RWPE2 (cell line): ENCODE data around the gene USH2A.

Experiments used
- ATAC-seq: fragments of 200-7000 bp; cut with Tn5 transposase; 3 replicates; pipeline ENCODE4 v1.9.1; 2021; ENCODE audit warnings: low read depth
- DNase-seq: peaks from one replicate; pipeline ENCODE4 v3.0.0-alpha.2; 2020; ENCODE audit warnings: low spot score
- H3K27ac ChIP-seq: fragments of 450-650 bp; 2 replicates; pipeline ENCODE4 v1.5.1; 2017; ENCODE audit warnings: mild to moderate bottlenecking; ENCODE audit not compliant: poor library complexity, severe bottlenecking
- H3K27me3 ChIP-seq: fragments of 250-450 bp; sonication (Bioruptor Pico); 2 replicates; pipeline ENCODE4 v1.5.1; 2021; ENCODE audit warnings: mild to moderate bottlenecking, moderate library complexity; ENCODE audit not compliant: insufficient read depth, poor library complexity, severe bottlenecking
- H3K36me3 ChIP-seq: fragments of 250-450 bp; sonication (Bioruptor Pico); 2 replicates; pipeline ENCODE4 v1.5.1; 2020; ENCODE audit warnings: low read depth, mild to moderate bottlenecking, moderate library complexity
- H3K4me1 ChIP-seq: fragments of 250-450 bp; sonication (Bioruptor Pico); 2 replicates; pipeline ENCODE4 v1.5.1; 2021; ENCODE audit warnings: mild to moderate bottlenecking, moderate library complexity; ENCODE audit not compliant: insufficient read depth, poor library complexity, severe bottlenecking
- H3K4me3 ChIP-seq: fragments of 250-450 bp; sonication (Bioruptor Pico); 2 replicates; pipeline ENCODE4 v1.5.1; 2021; ENCODE audit warnings: mild to moderate bottlenecking, moderate library complexity; ENCODE audit not compliant: severe bottlenecking
- H3K9me3 ChIP-seq: fragments of 250-450 bp; sonication (Bioruptor Pico); 2 replicates; pipeline ENCODE4 v1.5.1; 2021; ENCODE audit warnings: mild to moderate bottlenecking, moderate library complexity; ENCODE audit not compliant: severe bottlenecking
- CTCF ChIP-seq: fragments of 450-650 bp; IDR thresholded peaks from one replicate; pipeline ENCODE4 v1.5.1; 2017; ENCODE audit warnings: mild to moderate bottlenecking, moderate library complexity; ENCODE audit not compliant: poor library complexity, severe bottlenecking

The USH2A gene

DNA sequence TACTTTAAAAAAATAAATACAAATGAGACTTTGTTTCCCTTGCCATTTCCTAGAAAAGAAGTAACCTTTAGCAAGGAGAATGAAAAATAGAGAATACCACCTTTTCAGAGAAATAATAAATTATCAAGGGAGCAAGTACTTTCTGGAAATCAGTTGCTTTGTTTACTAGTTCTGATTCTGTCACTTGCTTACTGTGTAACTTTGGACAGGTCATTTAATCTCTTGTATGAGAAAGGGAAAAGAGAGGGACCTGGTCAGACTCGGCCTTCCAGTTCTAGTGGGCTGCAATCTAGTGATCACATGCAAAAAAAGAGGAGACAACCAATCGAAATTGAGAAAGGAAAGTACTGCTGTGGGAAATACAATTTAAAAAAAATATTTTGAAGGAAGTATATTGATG lies 822.0 kb downstream of the USH2A start:
- no peak for DNase-seq
- no peaks in the 10 kb centered on the region for H3K27me3 ChIP-seq
- no peak overlapping the region for H3K4me3 ChIP-seq
- no peaks in the 10 kb centered on the region for H3K9me3 ChIP-seq
- no peaks in the 10 kb centered on the region for H3K4me1 ChIP-seq
- H3K27ac ChIP-seq = no peak overlapping the region
- no peak for ATAC-seq
- TF ChIP-seq CTCF = no peak
- peaks cover 4% of the 10 kb centered on the region; the same call in 1 of the 2 replicates for H3K36me3 ChIP-seq

GRCh38 chr1:215600867-215601266 lies 822.4 kb downstream of the USH2A start:
- Histone ChIP-seq H3K27me3 (no peaks in the 10 kb centered on the region), H3K9me3 (no peaks in the 10 kb centered on the region), H3K4me1 (no peaks in the 10 kb centered on the region), H3K36me3 (peaks cover 5% of the 10 kb centered on the region; the same call in 1 of the 2 replicates), H3K4me3 (no peak overlapping the region), H3K27ac (no peak overlapping the region)
- DNase-seq (no peak), ATAC-seq (no peak)
- TF ChIP-seq CTCF = no peak

DNA sequence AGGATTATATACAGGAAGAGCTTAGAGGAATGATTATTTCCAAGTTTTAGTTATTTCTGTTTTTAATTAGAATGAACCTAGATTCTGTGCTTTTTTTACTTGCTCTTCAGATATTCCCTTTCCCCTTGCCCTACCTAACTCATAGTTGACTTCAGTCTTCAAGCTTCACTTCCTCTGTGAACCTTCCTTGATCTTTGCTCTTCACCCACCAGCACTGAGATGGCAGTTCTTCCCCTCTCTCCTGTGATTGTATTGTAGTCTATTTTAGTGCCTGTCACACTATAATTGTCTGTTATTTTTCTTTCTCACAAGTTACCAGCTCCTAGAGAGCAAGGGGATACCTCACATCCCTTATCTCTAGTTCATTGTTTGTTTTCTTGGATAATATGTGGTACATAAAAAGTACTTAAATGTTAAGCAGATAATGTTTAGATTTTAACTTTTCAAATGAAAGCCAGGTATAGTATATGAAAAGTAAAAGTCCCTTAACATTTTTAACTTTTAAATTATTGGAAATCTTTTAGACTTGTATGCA lies 822.9 kb downstream of the USH2A start:
- H3K27ac ChIP-seq = no peak overlapping the region

GRCh38 chr1:215599418-215600074 lies 823.7 kb downstream of the USH2A start:
- no peak for TF ChIP-seq CTCF
- Histone ChIP-seq H3K27ac (no peak overlapping the region), H3K9me3 (no peaks in the 10 kb centered on the region), H3K27me3 (no peaks in the 10 kb centered on the region), H3K4me1 (peaks cover 4% of the 10 kb centered on the region), H3K36me3 (peaks cover 7% of the 10 kb centered on the region; the same call in 1 of the 2 replicates), H3K4me3 (no peak overlapping the region)
- ATAC-seq = no peak
- DNase-seq = no peak

More for the DNA sequence above, 822.9 kb downstream of the USH2A start:
- ATAC-seq (no peak), DNase-seq (no peak)
- Histone ChIP-seq H3K4me3 (no peak overlapping the region), H3K36me3 (peaks cover 7% of the 10 kb centered on the region; the same call in 1 of the 2 replicates), H3K9me3 (no peaks in the 10 kb centered on the region), H3K27me3 (no peaks in the 10 kb centered on the region), H3K4me1 (no peaks in the 10 kb centered on the region)
- TF ChIP-seq CTCF = no peak

- ATAC-seq (no peak), DNase-seq (no peak)
- no peaks in the 10 kb centered on the region for H3K9me3 ChIP-seq
- no peak overlapping the region for H3K4me3 ChIP-seq
- H3K36me3 ChIP-seq = peaks cover 7% of the 10 kb centered on the region; the same call in 1 of the 2 replicates
- no peak overlapping the region for H3K27ac ChIP-seq
- TF ChIP-seq CTCF = no peak
- peaks cover 4% of the 10 kb centered on the region for H3K4me1 ChIP-seq
- H3K27me3 ChIP-seq = no peaks in the 10 kb centered on the region
Measured at GRCh38 chr1:215597961-215598360, 825.3 kb downstream of the USH2A start.
